HG03103 (cell line): Measurements from ENCODE around the gene EDNRB.
"Not testable (repeated sequence)": the region's sequence is repeated elsewhere in the genome, so short reads cannot be mapped to it uniquely, and the experiment has no call there.

ENCODE experiments used
- ATAC-seq: cut with Tn5 transposase; IDR thresholded peaks from one replicate; pipeline ENCODE4 v1.9.1; 2021; ENCODE audit warnings: low read depth; ENCODE audit not compliant: unreplicated experiment

The EDNRB gene

DNA sequence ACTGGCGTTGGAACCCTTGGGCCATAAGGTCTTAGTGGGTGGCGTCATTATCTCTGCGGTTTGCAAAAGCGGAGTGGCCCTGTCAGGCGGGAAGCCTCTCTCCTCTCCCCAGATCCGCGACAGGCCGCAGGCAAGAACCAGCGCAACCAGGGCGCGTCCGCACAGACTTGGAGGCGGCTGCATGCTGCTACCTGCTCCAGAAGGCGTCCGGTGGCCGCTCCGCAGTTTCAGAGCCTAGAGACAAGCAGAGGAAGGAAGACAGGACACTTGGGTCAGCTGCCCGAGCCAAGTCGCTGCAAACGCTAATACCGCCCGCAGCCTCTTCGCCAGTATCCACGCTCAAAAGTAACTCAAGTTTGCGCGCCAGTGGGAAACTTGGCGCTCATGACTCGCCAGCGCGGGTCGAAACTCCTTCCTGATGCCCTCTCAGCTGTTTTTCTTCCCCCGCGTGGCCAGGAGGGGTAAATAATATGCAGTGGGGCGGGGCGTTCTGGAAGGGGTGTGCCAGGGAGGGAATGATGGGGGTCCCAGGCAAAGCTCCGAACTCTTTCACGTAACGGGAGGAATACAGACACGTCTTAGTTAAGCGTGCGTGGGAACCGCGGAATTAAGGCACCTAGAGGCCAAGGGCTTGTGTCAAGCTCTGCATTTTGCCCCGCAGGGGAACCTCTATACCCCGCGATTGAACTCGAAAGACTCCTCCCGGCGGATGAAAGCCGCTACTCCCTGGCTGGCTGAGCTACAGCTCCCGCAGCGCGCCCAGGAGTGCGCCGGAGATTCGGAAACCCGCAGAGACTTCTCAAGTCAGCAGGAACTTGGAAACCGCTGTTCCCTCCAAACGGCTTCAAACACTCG lies at the start of gene EDNRB:
EDNRB (minus strand) TSS at position 441 of the 855 bp plus-strand sequence; CDS start at position 183, 258 bp downstream.
- ATAC-seq: no peak

DNA sequence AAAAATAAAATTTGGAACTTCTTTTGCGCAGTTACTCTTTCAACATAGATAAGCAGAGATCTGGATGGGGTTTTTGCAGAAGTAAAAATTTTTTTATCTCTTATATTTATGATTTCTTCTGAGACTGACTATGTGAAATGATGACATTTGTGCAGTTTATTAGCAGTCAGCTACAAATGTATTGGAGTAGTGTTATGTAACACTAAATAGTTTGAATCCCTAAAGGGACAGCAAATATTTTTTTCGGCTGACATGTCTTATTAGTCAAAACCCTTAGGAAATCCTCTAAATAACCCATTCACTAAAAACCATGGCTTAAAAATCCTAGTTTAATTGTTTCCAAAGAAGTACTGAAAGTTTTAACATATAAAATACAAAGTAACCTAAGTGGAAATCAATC lies 48.0 kb upstream of the EDNRB start:
- ATAC-seq: no peak

DNA sequence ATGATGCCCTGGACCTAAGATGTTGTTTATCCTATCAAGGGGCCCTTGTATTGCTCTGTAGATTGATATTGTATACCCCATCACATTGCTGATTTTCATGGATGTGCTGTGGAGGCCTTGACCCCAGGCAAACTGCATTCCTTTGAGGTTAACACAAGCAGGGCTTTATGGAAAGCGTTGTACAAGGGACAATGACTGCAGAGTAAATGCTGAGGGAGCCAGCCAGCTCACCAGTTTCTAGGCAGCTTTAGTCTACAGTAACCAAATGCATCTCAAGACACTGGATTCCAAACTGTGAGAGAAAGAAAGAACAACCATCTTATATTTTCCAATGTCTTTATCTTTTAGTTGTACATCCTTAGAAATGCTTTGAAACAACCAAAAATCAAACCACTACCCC lies 34.1 kb upstream of the EDNRB start:
- no peak for ATAC-seq

DNA sequence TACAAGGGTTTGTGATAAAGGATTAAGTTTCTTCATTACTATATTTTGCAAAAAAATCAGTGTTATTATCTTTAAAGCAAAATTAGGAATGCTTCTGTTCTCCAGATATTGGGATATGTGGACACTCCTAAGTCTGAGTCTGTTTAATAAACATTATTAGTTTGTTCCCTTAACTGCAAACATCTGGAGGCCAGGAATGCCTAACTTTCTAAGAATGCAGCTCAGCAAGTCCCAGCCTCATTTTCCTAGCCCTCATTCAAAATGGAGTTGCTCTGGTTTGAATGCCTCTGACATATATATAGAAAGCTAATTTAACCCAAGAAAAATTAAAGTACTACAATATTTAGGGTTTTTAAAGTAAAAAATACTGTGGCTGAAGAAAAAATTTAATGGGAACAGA lies 33.6 kb upstream of the EDNRB start:
- ATAC-seq: no peak

DNA sequence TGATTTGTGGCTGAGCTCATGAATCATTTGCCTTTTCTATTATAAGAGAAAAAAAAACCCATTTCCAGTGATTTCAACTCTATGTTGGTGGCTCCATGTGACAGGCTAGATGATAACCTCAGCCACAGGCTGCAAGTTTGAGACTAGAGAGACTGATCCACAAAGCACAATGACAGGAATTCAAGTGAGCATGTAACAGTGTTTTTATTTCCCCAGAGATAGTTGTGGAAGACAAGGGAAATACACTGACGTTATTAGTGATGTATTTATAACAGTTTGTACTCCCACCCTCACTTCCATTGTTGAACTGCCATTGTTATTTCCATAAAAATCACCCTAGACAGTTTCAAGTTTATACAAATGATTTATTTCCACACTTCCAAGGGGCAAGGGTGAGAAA lies 27.9 kb upstream of the EDNRB start:
- no peak for ATAC-seq

DNA sequence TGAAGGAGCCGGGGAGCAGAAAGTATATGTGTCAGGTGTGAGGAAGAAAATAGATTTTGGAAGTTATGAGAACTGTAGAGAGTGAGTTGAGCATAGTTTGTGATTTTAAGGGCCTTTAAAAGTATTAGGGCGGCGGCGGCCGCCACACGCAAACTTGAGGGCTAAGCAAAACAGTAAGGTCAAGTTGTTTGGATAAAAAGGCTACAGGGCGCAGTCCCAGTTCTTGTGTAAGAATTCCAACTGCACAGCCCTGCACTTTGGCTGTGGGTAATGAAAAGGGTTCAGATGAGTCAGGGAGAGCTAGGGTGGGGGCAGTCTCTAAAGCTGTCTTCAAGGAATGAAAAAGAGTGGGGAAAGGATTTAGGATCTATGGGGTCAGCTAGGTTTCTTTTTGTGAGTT lies 16.4 kb upstream of the EDNRB start:
- not testable (repeated sequence) for ATAC-seq

DNA sequence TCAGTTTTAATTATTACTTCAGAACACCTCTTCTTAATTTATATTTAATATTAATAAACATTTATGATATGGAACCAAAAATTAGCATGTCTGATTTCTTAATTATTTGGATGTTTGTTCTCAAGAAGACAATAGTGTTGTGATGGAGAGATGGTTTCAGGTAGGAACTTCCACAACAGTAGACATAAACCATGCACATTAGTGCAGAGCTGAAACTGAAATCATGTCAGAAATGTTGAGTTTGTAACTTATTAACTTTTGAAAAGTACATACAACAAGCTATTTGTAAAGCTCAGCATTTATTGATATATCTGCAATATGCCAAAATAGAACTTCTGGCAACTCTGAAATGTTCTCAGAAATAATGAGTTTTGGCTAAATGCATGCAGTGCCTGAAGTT lies 11.8 kb upstream of the EDNRB start:
- ATAC-seq: no peak

DNA sequence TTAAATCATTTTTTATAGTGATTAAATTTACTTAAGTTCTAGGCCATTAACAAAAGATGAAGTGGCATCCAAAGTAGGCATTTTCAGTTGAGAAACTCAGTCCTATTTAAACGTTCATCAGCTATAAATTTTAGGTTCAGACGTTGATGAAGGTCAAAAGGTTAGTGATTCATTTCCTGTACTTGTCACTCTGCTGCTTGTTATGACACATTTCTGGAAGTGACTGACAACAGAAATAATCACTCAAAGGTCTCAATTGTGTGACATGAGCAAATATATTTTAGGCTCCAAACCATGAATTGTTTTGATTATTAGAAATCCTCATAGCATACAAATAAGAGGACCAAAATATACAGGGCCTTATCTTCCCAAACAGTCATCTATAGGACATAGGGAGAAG lies 10.3 kb upstream of the EDNRB start:
- ATAC-seq: peak; percentile 87

DNA sequence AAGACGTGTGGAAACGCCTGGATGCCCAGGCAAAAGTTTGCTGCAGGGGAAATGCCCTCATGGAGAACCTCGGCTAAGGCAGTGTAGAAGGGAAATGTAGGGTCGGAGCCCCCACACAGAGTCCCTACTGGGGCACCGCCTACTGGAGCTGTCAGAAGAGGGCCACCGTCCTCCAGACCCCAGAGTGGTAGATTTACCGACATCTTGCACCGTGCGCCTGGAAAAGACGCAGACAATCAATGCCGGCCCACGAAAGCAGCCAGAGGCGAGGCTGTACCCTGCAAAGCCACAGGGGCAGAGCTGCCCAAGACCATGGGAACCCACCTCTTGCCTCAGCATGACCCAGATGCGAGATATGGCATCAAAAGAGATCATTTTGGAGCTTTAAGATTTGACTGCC lies 7.0 kb upstream of the EDNRB start:
- no peak for ATAC-seq

DNA sequence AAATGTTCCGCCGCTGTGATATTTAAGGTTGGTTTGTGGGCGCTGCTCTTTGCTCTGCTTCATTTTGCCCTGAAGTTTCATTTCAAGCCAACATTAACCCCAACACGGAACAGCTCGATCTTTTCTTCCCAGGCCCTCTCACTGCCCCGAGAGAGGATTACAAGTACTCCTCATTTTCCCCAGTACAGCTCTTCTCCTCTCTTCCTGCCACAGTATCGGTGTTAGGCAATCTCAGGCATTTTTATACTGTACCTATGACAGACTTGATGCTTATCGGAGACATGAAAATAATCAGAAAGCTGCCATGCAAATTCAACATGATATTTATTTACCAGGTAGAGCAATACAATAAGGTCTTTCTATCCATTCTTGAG lies 1.3 kb upstream of the EDNRB start:
- no peak for ATAC-seq

DNA sequence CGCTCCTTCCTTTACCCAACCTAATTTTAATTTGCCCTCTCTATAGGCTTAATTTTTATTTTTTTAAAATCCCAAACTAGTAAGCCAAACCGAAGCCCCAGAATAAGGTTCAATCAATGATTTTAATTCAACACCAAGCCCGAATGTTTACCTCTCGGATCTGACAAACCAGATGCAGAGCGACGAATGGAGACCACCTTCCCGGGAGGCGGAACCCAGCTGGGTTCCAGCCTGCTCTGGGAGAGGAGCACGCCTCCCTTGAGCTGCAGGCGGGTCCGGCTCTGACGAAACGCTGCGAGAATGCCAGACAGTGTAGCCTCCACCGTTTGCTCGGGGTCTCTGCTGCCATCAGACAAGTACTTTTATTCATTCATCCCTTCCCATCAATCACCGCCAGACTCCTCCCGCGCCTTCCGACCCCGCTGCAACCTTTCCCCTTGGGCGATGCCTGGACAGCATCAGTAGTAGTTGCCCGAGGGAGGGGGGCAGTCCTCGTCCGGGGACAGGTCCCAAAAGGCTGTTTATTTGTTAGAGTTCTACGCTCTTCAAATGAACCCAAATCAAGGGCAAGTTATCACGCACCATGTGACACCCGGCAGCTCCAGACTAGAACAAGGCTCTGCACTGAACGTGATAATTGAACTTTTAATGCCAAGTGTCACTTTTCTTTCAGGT lies 752 bp upstream of the EDNRB start:
- no peak for ATAC-seq

DNA sequence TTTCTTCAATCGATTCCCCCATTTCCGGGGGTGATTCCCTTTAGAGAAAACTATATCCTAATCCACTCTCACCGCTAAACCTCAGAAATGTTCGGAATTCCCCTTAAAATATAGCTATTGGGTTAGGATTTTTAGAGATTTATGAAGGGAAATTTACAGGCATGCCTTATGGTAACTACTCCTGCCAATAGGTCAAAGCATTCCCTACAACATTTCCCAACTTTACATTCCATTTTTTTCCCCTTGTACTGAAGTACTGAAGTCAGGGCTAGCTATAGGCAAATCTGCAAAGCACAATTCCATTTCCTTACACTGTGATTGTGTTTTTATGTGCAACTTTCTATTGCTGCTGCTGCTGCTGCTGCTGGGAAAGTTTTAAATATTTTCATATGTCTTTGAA lies 2.1 kb downstream of the EDNRB start:
- ATAC-seq: no peak

DNA sequence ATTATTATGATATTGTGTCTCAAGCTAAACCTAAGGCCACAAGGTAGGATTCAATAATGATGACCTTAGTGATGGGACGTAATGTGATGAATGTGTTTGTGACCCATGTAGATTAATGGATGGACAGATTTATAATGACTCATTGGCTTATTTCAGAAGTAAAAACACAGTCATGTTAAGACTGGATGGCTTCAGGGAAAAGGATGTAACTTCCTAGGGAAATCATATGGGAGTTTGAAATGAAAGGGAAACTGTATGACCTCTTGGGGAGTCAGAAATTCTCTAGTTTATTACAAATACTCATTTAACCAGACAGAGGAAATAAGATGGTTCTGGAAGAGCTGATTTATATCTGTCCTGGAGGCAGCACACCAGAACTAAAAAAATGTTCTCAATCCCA lies 2.9 kb downstream of the EDNRB start:
- no peak for ATAC-seq

DNA sequence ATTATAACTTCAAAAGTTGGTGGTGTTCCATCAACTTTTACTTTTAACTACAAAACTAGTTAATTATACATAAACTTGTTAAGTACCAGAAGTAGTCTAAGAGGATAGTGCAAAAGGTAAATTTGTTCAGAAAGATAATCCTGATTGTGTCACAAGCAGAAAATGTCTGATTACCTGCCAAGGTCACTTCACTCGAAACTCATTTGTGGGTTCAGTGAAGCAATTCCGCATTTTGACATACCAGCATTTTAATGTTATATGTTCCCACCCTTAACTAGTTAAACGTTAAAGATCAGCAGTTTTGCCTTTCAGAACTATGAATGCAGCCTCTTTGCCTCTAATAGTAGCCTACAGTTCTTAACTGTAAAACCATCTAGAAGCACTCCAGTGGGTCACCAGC lies 5.6 kb downstream of the EDNRB start:
- no peak for ATAC-seq

DNA sequence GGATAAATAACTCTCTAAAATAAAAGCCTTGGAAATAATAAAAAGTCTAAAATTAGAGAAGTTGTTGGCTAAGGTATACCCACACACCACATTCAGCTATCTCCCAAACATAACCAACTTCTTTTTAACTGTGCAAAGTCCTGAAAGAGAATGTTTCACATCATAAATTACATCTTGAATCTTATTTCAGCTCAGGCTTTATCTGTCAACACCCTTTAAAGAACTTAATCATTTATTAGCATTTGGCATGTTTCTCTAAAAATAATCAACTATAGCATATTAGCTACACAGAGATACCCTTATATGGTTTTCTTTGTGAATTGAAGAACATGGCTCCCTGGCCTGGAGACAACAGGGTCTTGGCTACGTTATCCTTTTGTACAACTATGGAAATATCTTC lies 6.9 kb downstream of the EDNRB start:
- ATAC-seq: no peak

DNA sequence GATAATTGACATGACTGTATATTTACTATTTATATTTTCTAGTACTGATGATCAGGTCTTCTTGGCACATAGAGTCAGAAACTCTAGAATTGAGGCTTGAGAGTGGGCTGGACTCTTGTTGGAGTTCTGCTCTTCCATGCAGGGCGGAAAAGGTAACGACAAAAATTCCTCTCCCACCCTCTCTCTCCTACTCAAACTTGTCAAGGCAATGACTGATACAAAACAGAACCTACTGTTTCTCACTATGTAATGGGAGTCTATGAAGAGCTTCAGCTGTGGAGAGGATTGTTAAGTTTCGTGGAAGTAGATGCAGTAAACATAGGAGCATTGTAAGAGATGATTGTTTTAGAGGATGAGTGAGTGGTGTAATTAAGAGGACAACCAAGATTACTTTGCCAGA lies 8.8 kb downstream of the EDNRB start:
- no peak for ATAC-seq

DNA sequence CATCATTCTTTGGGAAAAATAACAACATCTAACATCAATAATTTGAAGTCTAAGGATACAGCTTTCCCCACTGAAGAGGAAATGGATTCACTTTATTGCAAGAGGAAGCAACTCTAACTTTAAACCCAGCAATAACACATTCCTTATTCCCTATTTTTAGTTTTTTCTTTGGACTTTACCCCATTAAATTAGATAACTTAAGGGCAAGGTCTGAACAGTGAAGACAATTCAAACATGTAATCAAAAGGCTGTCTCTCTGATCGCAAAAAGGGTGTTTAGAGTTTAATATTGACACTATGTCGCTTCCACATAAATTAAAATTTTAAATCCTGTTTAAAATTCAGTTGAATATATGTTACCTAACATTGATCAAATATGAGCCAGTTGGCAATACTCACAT lies 10.1 kb downstream of the EDNRB start:
- no peak for ATAC-seq

DNA sequence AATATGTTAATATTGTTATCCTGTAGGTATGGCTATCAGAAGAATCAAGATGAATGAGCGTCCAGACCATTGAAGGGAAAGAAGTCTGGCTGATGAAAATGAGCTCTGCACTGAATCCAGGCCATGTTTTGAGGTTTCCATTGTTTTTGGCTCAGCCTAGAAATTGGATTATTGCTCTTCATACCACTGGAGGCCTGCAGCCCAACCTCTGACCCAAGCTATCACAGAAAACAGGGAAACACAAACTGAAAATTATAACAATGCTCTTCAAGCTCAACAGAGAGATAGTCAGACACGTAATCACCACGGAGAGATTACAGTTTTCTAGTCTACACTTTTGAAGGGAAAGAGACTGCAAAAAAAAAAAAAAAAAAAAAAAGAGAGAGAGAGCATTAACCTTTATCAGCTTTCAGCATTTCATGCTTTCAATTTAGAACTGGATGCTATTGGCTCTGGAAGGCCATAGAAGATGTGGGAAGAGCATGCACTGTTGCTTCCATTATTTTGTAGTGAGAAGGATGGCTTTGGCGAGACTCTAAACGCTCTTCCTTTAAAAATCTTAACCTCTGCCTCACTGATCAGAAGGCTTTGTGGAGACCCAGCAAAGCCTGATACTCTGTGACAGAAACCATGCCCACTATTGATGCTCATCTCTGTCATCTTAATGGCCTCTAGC lies 10.8 kb downstream of the EDNRB start:
- ATAC-seq: no peak

DNA sequence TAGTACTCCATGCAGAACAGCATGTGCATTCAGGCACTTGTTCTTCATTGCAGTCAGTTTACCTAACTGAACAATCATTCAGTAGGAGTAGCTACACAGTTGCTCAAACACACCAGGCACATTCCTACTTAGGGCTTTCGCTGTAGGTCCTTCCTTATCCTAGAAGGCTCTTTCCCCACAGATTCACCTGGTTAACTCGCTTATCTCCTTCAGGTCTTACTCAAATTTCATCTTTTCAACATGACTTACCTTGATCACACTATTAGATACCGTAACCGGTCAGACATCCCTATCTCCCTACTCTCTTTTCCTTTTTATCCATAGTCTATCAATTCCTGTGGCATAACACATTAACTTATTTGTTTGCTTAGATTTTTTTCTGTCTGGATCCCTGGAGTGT lies 14.6 kb downstream of the EDNRB start:
- no peak for ATAC-seq

DNA sequence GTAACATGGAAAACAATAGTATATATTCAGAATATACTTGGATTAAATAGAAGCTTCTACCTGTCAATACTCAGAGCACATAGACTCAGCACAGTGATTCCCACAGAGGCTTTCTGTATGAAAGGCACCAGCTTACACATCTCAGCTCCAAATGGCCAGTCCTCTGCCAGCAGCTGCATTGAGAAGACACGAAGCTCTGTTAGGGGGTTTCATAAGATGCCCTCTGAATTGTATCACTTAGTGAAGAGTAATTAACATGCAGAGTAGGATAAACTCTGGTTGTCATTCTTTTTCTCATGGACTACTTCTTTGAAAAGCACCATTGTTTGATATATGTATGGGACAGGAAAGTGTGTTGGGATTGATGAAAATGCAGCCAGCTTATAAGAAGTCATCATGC lies 15.2 kb downstream of the EDNRB start:
- no peak for ATAC-seq

DNA sequence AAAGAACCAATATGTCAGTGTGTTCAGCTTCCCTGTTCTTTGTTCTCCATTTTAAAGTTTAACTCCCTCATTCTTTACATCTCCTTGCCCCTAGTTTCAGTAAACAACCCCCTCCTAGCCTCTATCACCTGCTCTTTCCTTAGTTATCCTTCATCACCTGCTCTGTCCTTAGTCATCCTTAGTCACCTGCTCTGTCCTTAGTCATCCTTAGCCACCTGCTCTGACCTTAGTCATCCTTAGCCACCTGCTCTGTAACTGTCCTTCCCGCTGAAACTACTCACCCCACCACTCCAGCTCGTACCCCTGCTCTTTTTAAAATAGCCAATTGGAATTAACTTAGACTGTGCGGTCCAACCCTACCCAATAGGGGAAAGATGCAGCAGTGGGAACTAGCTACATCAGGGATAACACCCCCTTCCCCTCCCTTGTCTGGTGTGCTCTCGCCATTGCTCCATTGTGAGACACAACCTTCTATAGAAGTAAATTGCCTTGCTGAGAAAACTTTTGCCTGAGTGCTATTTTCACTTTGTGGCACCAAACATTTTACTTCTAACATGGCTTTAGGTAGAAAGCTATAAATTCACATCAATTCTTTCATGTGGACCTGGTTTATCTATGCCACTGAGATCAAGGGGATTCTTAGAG lies 16.2 kb downstream of the EDNRB start:
- ATAC-seq: no peak
